T1000 (cell line): ENCODE data around the gene INVS.
"Not testable (repeated sequence)": the region's sequence is repeated elsewhere in the genome, so short reads cannot be mapped to it uniquely, and the experiment has no call there.

Source experiments
- DNase-seq: peaks from one replicate; lab custom pipeline; 2025; ENCODE audit warnings: mixed read lengths; lab: John Stamatoyannopoulos, UW

Gene INVS

DNA sequence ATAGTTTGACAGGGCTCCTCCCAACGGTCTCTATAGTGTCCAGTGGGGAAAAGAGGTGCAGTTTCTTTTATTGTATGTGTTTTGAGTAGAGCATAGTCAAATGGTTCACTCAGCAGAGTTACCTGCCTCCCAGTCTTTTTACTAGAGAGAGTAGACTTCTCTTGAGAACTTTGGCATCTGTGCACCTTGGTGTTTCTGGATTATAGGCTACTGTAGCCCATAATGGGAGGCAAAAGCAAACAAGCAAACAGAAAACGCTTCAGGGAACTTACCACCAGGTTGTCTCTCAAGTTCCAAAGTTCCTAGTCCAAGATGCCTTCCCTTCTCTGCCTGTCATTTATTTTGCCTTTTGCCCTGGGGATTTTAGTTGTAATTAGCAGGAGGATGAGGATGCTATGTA, 26.2 kb downstream of the INVS start:
- no peak for DNase-seq

DNA sequence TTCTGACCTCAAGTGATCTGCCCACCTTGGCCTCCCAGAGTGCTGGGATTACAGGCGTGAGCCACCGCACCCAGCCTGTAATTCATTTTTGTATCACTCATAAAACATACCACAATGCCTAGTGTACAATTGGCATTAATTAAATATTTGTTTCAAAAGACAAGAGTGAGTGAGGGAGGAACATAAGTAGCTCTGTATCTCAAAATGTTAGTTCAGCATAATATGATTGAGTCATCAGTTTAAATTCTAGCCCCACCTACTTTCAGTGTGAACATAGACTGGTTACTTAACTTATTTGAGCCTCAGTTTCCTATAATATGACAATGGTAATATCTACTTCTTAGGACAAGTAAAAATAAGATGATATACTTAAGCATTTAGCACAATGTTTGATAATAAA, 26.9 kb downstream of the INVS start:
- DNase-seq, result no peak

DNA sequence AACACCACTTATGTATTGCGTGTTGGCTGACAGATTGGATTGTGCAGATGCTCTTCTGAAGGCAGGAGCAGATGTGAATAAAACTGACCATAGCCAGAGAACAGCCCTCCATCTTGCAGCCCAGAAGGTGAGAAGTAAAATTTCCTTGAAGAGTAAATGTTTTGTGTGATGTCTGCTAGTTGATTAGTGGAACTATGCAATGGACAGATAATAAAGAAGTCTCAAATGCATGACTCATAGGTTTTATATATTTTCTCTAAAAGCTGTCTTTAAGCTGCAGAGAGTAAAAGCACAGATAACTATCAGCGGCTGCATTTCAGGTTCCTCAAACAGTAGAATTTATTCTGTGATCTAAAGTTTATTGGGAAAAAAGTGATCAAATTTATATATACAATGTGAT, 27.4 kb downstream of the INVS start:
- DNase-seq, result no peak

- no peak for DNase-seq
Measured at GRCh38 chr9:100129772-100130171, 30.7 kb downstream of the INVS start.

DNA sequence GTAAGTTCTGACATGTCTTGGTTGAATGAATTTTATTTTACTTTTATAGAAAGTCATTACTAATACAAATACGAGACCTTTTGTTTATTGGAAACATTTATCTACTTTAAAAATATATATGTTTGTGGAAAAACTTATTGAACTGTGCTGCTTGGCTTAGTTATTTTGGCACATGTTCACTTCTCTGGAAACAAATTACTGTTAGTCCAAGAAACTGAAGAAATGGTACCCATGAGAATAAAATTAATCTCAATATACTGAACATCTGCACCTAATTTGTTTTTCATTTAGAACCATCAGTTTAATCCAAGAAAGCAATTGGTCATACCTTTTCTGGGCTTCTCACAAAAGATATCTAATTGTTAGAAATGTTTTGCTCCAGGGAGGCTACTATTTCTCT, 32.2 kb downstream of the INVS start:
- no peak for DNase-seq

DNA sequence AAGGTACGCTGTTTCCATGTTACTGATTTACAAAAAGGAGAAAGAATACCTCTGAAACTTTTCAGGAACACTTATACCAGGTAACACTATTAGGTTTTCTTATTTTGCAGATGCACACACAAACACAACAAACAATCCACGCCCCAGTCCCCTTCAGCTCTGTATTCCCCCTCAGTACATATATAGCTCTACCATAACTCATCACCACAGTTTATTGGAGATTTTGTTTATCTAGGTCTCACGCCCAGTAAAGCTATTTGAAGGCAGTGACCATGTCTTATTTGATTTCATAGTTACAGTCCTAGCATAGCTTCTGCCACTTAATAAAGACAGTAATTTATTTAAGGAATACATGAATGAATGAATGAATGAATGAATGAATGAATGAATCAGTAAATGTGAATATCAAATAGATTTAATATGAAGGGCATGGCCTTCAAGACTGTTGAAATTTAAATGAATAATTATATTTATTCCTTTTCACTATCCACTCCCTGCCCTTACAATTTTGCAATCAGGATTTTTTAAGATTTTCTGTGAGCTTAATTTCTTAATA, 32.9 kb downstream of the INVS start:
- no peak for DNase-seq

DNA sequence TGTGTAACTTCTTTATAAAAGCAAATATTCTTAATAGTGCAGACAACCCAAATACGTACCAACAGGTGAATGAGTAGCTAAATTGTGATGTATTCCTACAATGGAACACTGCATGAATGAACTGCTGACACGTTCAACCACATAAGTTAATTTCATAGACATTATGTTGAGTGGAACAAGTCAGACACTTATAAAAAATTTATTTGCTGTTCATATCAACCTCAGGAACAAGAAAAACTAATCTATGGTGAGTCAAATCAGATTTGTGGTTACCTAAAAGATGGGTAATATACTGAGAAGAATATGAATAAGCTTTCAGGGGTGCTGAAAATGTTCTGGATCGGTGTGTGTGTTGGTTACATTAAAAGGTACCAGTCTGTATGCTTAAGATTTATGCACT, 35.7 kb downstream of the INVS start:
- DNase-seq, result no peak

DNA sequence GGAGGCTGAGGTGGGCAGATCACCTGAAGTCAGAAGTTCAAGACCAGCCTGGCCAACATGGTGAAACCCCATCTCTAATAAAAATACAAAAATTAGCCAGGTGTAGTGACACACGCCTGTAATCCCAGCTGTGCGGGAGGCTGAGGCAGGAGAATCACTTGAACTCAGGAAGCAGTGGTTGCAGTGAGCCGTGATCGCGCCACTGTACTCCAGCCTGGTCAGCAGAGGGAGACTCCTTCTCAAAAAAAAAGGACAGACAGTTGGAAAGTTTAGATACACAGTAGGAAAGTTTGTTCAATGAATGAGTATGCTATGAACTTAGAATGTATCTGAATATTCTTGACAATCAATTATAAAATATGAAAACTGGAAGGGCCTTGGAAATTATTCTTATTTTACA, 37.8 kb downstream of the INVS start:
- not testable (repeated sequence) for DNase-seq

DNA sequence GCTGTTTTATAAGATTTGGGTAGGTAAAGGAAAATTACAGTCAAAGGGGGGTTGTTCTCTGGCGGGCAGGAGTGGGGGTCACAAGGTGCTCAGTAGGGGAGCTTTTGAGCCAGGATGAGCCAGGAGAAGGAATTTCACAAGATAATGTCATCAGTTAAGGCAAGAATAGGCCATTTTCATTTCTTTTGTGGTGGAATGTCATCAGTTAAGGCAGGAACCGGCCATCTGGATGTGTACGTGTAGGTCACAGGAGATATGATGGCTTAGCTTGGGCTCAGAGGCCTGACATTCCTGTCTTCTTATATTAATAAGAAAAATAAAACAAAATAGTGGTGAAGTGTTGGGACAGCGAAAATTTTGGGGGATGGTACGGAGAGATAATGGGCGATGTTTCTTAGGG, 41.3 kb downstream of the INVS start:
- not testable (repeated sequence) for DNase-seq

GRCh38 chr9:100141862-100142261, 42.8 kb downstream of the INVS start:
- not testable (repeated sequence) for DNase-seq

DNA sequence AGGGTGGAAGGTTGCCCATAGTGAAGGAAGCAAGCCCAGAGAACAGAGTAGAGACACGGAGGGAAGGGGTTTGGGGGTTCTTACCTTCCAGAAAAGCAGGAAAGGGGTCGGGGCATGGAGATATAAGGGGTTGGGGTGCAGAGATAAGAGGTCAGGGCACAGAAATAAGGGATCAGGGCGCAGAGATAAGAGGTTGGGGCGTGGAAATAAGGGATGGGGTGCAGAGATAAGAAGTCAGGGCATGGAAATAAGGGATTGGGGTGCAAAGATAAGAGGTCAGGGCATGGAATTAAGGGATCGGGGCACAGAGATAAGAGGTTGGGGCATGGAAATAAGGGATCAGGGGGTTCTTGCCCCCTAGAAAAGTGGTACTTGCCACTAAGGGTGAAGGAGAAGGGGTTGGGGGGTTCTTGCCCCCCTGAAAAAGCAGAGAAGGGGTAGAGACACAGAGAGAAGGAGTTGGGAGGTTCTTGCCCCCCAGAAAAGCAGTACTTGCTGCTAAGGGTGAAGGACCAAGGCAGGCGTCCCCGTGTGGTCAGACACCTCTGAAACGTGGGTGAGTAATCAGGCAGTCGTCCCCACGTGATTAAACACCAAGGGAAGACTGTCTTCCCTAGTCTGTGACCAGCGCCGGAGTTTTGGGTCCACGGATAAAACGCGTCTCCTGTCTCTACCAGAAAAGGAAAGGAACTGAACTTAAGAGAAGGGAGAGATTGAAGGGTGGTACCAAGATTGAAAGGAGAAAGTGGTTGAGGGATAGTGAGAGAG, 46.3 kb downstream of the INVS start:
- not testable (repeated sequence) for DNase-seq

- DNase-seq, result not testable (repeated sequence)
Measured at GRCh38 chr9:100145976-100146375, 46.9 kb downstream of the INVS start.

DNA sequence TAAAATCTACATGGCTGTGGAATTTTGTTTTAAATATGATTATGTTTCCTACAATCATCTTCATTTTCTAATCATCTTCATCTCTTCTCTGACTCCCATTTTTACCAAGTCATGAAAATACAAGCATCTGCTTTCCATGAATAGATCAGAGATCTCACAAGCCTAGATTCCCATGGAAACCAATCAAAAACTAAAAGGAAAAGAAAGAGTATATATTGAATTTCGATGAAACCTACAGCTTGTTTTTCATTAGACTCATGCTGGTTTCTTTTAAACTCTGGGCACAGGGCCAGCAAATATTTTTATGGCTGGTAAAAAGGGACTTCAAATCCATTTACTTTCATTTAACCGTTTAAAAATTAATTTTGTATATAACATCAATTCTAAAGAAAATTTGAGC, 51.2 kb downstream of the INVS start:
- DNase-seq, result no peak

- no peak for DNase-seq
Measured at GRCh38 chr9:100160021-100160420, 61.0 kb downstream of the INVS start.

- no peak for DNase-seq
Measured at GRCh38 chr9:100167176-100167575, 68.1 kb downstream of the INVS start.

DNA sequence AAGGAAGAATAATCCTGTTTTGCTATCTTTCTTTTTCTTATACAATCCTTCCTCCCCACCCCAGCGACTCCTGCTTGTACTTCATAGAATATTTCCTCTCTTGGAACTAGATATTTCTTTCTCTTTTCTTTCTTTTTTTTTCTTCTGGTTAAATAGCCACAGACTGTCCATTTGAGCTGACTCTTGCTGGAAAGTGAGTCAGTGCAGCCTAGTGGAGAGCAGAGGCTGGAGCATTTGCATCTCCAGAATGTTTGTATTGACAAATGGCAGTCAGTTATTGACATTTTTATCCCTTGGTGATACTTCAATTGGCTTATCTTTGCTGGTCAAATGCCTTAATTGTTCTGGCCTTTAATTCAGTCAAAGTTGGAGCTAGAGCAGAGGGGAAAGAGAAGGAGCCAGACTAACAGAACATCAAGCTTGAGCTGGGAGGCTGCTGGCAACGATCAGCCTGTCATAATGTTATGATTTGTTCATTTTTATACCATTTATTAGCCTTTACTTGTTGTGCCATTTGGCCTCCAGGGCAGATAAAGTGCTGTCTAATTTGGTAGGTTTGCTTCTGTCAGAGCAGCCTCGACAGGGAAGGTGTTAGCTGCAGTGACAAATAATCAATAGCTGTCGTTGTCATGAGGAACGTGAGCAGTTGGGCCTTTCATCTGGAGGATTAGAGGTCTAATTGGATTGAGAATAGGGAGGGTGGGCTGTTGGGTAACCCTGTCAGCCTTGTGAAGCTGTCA, 69.0 kb downstream of the INVS start:
- DNase-seq, result no peak

GRCh38 chr9:100170085-100170484, 71.0 kb downstream of the INVS start:
- no peak for DNase-seq

DNA sequence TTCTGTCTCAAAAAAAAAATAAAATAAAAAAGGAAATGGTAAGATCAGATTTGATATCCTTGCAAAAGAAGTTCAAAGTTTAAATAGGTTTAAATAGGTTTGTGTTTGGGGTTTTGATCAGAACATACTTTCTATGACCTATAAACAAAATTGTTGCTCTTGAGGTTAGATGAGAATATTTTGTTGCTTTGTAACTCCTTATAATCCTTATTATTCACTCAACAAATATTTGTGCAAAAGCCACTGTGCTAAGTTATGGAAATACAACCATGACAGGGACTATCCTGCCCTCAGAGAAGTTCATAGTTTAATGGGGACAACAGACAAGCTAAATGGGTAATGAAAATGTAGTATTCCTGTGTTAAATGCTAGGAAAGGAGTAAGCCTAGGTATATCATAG, 71.5 kb downstream of the INVS start:
- no peak for DNase-seq

DNA sequence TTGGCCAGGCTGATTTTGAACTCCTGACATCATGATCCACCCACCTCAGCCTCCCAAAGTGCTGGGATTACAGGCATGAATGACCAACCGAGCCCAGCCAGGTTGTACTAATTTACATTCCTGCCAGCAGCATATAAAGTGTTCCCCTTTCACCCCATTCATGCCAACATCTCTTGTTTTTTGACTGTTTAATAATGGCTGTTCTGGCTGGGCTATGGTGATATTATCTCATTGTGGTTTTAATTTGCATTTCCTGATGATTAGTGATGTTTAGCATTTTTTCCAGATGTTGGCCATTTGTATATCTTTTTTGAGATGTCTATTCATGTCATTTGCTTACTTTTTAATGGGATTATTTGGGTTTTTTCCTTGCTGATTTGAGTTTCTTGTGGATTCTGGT, 87.3 kb downstream of the INVS start:
- DNase-seq, result no peak

GRCh38 chr9:100190339-100190738, 91.3 kb downstream of the INVS start:
- DNase-seq, result no peak

GRCh38 chr9:100191264-100191663, 92.2 kb downstream of the INVS start:
- DNase-seq, result no peak

GRCh38 chr9:100193078-100193477, 94.0 kb downstream of the INVS start:
- no peak for DNase-seq

- no peak for DNase-seq
Measured at GRCh38 chr9:100196215-100196614, 97.2 kb downstream of the INVS start.
